Muscle of arm (tissue), 14 donors: ENCODE data around the gene HSF5. TPM values are rescaled to one million over a fixed set of nuclear protein-coding genes. Genes with fewer than 3 reads are reported as not detected.

Experiments used
- DNase-seq: peaks from one replicate; pipeline ENCODE4 v3.0.0-alpha.2; 2013
- long read RNA-seq, 11 donors: transcript quantifications; one replicate each; lab custom pipeline, GENCODE V29; 2026
- polyA plus RNA-seq, 12 donors: library from polyadenylated mRNA; unstranded; fragments of 120-200 nt; gene quantifications; one replicate each; pipeline ENCODE4 v1.2.1, GENCODE V29; 2013; ENCODE audit not compliant: insufficient read length in 12 of 12

HSF5 gene, protein sequence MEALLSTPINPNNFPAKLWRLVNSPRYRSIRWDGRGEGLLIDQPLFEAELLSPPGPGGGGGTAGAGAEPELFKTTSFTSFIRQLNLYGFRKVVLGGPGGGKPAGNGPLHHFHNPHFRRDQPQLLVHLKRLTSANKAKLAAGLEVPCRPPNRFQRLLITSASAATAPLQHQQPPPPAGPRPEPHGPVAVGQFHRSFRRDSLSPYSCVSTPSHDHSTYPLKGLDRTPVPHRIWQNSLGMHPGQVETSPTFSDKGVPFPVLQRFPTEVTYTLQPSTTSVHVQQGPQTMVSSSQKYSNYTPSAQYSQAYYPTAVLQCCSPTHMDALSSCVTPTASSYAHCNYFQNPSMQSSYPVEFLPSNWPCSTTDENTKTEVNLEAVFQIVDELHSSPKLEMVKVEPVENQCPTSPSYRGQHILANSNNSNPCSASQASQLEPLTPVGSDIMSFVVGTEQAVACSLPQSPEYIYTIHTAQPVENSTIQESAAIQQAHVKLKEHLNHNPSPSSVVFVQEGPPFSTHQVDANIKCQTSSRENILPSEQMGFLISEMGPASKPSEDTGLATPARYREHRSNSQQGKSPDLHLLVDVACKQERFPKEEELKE
- polyA plus RNA-seq: under 1 TPM in 7 of 12 donors, not detected in 5; 0.04 to 0.23 (median 0.12) TPM
- long read RNA-seq, donor 1: 0 reads
- long read RNA-seq, donor 2: 0 reads
- long read RNA-seq, donor 3: 0 reads
- long read RNA-seq, donor 4: 0 reads
- long read RNA-seq, donor 5: 0 reads
- long read RNA-seq, donor 6: 0 reads
- long read RNA-seq, donor 7: 0 reads
- long read RNA-seq, donor 8: 0 reads
- long read RNA-seq, donor 9: 0 reads
- long read RNA-seq, donor 10: 0 reads
- long read RNA-seq, donor 11: 0 reads

DNA sequence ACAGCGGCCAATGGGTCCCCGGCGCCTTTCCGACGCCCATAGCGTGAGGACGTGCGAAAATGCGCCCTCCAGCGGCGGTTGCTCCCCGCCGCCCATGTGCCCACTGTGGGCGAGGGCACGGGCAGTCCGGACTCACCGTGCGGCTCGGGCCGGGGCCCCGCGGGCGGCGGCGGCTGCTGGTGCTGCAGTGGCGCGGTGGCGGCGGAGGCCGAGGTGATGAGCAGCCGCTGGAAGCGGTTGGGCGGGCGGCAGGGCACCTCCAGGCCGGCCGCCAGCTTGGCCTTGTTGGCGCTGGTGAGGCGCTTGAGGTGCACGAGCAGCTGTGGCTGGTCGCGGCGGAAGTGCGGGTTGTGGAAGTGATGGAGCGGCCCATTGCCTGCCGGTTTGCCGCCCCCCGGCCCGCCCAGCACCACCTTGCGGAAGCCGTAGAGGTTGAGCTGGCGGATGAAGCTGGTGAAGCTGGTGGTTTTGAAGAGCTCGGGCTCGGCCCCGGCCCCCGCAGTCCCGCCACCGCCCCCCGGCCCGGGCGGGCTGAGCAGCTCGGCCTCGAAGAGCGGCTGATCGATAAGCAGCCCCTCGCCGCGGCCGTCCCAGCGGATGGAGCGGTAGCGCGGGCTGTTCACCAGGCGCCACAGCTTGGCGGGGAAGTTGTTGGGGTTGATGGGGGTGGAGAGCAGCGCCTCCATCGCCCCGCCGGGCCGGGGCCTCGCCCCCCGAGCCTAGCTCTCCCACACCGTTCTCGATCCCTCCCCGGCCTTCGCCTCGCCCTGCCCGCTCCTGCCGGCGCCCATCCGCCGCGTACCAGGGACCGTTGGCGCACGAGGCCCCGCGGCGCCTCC lies at the start of gene HSF5:
TSS of gene HSF5 (minus strand) at position 820 of the 839 bp plus-strand sequence. CDS start at position 686, 134 bp downstream.
- DNase-seq: no peak

DNA sequence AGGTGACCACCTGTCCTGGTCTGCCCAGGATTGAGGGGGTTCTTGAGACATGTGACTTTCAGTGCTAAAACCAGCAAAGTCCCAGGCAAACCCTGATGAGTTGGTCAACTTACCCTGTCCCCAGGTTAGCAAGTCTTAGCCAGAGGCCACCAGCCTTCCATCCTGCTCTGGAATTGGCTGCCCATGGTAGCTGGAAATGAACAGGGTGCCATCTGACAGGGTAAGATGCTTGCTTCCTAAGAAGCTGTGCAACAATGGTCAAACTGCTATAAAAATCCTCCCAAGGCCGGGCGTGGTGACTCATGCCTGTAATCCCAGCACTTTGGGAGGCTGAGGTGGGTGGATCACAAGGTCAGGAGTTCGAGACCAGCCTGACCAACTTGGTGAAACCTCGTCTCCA lies 49.1 kb upstream of the HSF5 start:
- DNase-seq: no peak

DNA sequence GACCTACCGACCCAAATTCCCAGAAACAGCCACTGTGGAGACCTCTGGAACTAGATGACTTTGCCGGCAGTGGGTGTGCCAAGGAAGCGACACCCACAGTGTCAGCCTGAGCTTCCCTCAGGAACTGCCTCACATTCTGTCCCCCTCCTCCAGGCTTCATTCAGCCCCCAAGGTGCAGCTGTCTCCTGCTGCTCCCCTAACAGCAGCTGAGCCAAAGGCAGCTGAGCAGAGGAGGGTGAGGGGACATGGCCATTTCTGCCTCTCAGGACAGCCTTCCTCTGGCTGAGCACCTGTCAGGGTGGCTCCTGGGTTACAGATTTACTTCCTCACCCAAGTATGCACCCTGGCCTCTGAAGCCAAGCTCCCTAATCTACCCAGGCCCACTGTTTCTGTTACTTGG lies 48.3 kb upstream of the HSF5 start:
- DNase-seq: no peak

DNA sequence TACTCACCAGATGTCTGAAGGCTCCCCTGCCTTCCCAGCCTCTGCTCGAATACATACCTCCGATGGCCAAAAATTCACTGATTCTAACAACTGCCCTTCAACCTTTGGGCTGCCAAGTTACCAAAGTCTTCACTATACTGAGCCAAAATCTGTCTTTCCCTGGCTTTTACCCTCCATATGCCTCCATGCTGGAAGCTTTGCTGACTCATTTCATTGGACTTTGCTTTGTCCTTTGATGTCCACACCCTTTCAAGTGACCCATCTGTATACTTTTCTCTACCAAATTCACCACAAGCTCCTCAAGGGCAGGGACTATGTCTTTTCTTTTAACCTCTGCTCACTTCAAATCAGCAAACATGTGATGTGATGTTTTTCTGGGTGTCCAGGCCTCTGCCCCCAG lies 47.2 kb upstream of the HSF5 start:
- DNase-seq: no peak

DNA sequence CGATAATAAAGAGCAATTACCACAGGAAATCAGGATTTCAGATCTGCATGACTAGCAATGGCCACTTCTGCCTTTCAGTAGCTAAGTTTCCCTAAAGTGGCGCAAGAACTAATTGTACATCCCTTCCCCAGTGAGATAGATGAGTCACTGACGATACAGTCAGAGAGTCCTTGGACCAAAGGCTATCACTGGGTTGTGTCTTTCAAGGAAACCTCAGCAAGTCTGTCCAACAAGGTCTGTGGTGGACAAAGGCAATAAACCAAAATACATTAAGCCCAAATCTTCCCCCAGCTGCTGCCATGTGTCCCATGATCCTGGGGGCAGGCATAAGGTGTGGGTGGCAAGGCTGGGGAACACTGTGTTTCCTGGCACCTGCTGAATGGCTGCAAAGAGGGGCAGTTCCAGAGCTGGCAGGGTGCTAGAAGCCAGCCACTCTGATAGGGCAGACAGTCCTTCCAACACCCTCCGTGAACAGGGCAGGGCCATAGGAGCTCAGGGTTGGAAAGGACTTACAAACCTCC lies 46.8 kb upstream of the HSF5 start:
- no peak for DNase-seq

DNA sequence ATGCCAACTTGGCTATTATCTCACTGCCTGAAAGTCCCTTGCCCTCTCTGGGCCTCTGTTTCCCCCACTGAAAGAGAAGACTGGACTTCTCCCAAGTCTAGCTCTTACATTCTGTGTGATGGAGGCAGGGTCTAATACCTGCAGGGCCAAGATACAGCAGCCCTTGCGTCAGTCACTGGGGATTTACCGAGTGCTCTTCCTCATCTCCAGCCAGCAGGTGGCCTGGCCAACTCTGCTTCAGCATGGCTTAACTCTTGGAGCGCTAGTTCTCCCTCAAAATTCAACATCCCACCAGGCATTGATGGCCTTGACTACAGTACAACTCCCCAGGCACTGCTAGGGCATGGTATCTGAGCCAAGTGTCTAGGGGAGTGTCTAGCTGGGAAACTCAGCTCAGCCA lies 46.1 kb upstream of the HSF5 start:
- DNase-seq: no peak

DNA sequence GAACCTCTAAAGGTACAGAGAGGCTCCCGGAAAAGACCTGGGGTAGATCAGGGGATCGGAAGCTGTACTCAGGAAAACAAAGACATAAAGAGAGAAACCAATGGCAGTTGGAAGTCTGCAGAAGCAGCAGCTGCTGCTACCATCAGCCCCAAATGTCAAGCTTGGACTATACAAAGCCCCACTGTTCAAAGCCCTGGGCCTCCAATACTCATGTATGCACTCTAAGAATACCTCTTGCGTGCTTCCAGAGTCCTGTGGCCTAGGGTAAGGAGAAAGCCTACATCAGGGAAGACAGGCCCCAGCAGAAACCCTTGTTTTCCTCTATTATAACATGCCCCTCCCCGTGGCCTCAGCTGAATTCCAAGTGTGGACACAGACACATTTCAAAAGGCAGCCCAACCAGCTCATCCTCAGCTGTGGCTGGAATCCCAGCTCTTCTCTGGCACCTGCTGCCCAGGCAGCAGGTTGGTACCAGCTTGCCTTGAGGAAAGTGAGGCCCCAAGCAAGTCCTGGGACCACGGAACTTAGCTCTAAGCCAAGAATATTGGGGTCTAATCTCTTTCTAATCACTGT lies 45.5 kb upstream of the HSF5 start:
- no peak for DNase-seq

DNA sequence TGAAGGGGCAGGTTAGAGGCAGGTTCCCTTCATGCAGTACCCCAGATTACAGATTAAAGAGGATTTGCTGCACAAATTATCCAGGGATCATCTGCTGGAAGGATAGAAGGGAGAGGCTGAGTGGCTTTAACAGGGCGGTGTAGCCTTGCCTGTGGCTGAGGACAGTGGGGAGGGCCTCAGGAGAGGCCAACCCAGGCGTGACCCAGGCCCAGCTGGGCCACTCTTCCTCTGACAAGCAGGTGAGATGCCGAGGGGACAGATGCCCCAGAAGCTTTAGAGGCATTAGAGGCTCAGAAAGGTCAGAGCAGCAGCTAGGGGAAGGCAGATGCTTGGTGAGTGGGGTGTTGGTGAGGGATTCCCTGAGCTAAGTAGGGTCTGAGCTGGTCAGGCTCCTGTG lies 44.3 kb upstream of the HSF5 start:
- no peak for DNase-seq

DNA sequence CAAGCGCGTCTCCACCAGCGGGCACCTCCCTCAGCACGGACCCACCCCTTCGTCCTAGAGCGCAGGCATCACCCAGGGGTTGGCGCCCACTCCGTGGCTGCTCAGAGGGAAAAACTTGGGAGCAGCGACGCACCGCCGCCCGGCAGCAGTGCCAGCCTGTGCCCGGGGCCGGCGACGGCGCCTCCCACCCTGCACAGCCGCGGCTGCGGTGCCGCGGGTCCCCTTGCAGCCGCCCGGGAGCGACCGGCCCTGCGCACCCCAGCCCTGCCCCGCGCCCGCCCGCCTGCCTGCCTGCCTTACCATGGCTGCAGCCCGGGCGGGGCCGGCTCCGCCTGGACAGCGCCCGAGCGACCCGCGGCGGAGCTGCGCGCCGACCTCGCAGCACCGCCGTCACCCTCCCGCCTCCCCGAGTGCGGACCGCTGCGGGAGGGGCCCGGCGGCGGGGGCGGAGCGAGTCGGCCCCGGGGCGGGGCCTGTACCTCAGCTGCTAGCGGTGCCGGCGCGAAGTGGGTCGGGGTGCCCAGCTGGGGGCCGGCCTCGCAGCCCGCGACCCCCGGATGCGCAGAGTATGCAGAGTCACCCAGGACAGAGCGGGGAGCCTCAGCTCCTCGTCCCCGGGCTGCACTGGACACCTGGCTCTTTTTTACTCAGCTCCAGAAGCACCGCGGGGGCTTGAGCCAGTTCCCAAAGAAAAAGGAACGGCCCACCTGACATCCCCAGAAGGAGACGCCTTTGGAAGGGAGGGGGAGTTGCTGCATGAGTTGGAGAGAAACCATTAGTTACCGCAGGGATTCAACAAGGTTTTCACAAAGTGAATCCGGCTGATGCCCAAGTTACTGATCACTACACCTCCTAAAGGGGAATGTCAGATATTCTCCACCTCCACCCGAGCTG lies 43.7 kb upstream of the HSF5 start:
- no peak for DNase-seq

DNA sequence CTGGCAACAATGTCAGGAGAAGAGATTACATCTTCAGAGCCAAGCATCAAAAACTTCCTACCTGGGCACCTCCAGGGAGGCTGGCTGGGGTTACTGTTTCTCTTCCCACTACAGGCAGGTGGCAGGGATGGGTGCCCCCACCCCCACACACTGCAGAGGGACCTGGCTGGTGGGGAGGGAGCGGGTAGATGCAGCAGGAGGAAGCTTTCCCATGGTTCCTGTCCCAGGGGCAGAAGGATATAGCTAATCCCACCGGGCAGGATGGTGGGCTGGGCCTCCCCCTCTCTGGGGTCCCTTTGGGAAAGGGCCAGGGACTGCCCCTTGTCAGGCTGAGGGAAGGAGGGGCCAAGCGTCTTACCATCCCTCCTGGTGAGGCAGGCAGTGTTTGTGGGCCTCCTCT lies 42.9 kb upstream of the HSF5 start:
- no peak for DNase-seq

DNA sequence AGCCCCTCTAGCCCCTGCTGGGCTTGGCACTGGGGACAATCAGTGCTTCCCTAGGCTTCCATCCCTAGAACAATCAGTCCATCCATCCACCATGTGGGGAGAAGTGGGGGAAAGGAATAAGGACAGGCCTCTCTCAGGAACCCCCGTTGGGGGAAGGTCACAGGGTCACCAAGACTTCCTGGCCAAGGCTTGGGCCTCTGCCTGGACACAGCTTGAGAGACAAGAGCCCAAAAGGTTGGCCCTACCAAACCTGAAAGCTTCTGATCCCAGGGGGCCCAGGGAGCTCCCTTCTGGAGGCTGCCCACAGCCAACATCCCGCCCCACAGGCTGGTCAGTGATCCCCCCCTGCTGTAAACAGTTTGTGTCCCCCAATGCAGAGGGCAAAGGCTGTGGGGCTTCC lies 42.4 kb upstream of the HSF5 start:
- DNase-seq: no peak

DNA sequence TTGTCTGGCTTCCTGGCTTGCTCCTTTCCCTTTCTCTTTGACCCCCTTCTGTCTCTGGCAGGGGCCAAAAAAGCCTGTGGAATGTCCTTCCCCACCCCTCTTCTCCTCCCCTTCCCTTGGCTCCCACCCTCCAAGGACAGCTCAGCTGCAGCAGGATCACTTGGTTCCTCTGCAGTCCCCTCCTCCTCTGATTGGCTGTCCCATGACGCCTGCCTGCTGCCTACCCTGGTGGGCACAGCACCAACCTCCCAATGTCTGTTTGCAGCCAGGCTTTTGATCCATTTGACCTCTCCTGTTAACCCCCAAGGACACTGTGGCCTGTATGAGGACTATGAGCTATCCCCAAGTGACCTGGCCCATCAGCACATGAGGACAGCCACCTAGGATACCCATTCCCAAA lies 41.1 kb upstream of the HSF5 start:
- no peak for DNase-seq

DNA sequence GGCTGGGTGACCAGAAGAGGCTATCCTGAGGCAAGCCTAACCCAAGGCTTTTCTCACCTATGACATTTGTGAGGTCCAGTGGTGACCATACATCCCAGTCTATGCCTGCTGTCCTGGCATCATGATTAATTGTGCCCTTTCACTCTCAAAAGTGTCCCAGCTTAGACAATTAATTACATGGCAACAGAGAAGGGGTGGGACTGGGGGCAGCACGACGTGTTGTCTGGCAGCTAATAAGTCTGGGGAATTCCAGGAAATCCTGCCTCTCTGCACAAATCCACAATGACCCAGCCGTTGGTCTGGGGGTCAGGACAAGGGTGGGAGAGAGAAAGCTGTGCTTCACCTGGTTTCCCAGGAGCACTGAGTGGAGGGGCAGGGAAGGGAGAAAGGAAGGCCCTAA lies 40.2 kb upstream of the HSF5 start:
- no peak for DNase-seq

DNA sequence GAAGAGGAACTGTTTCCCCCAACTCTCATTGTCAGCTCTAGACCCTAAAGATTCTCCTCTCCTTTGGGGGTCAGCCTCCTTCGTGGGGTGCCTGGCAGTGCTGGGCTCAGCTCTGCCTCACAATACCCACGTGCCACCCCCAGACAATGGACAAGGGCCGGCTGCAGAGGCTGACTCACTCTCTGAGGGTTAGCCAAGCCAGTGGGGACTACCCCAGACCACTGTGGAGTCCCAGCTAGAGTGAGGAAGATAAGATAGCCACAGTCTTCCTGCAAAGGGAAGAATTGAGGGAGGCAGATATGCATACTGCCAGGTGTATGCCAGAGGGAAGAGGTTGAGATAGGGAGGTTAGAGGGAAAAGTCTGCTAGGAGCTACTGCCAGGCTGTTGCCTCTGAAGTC lies 39.7 kb upstream of the HSF5 start:
- no peak for DNase-seq

DNA sequence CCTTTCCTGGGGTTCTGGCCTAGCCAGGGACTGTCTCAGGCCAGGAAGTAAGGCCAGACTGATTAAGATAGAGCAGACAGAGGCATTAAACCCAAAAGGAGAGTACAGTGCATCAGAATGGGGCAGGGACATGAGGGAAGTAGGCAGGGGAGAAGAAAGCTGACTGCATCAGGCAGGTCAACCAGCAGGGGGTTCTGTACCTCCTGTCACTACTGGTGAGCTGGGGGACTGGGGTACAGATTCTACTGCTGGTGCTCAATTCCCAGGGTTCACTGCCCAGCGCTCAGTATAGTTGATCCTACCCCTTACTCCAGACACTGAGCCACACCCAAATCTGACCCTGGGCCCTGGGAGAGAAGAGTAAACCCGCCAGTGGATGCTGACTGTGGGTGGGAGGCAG lies 39.1 kb upstream of the HSF5 start:
- no peak for DNase-seq

DNA sequence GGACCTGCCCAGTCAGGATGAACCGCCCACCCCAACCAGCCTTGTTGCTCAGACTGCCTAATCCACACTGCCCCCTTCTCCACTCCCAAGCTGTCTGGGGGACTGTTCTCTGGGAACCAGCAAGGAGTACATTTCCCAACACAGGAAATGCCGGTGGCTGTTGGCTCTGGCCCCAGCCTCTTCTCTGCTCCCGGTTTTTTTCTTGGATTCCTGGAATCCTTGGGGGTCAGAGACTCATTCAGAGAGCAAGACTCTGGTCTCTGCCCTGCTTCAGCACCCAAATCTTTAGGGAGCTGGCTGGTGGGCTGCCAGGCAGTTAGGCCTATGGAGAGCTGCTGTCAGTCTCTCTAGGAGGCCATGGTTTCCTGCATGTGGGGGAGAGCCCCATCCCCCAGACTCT lies 37.0 kb upstream of the HSF5 start:
- DNase-seq: no peak

DNA sequence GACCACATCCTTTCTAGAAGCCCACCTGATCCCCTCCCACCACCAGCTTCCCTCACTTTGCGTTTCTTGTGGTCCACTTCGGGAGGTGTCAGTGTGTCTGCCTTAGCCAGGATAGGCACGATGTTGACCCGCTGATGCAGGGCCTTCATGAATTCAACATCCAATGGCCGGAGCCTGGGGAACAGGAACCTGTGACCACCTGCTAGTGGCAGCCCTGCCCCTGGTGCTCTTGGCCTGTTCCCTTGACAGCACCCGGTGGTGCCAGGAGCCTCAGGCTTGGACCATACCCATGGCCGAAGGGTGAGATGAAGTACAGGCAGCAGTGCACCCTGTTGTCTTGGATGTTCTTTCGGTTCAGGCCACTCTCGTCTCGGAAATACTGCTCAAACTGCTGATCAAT lies 33.5 kb upstream of the HSF5 start:
- DNase-seq: no peak

DNA sequence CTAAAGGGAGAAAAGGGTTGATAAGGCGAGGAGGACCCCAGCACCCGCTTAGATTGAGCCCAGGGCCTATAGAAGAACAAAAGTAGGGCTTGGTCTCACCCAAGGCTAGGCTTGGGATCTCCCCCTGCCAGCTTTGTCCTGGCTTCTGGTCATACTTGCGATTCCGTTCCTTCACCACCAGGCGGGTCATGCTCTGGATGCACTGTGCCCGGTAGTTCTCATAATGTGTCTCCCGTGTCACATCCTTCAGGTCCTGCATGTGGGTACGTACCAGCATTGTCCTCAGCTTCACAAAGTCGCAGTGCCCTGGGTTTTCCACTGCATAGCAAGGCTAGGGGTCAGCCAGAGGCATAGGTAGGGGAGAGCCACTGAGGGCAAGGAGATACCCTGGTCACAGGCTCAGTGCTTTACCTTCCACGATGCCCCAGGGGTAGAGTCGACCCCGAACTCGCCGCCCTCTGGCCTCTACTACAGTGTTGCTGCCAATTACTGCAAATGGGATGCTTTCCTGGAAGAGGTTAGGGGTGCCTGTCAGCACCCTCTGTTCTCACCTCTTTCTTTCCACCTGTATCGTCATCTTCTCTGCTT lies 32.7 kb upstream of the HSF5 start:
- no peak for DNase-seq

DNA sequence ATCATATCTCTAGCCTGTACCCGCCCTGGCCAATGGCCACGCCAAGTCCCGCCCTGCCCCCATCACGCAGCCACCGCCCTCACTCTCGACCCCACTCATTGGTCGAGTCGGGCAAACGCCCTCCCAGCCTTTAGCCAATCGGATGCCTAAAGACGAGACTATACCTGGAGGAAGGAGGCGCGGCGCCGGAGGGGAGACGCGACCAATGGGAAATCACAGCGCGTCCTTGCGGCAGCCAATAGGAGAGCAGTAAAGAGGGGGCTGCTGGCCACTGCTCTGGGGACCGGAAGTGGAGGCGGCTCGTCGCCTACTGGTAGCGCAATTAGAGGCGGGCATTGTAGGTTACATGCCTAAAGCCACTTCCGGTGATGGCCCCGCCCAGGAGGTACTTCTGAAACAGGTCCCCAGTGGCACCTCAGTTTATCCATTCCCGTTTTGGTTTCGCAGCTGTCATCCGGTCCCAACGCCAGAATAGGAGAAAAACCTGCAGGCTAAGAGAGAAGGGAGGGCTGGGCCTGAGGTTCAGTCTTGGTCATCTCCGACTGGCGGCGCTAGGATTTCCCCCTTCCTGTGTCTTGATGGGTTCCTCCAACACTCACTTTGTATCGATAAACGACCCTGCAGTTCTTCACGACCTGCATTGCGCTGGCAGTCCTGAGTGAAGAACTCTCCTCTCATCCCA lies 29.9 kb upstream of the HSF5 start:
- DNase-seq: peak; percentile 99
